Activated CD4-positive, alpha-beta T cell treated with anti-CD3 and anti-CD28 coated beads, Interleukin-2, amount 50 U/mL, for 24 hours (primary cell): Measurements from ENCODE around the gene BATF3.

Experiments
- DNase-seq, 2 donors: peaks; one replicate each; pipeline ENCODE4 v3.0.0-alpha.2; 2020; ENCODE audit warnings: low read depth in 1 of 2, low spot score in 1 of 2

The BATF3 gene

DNA sequence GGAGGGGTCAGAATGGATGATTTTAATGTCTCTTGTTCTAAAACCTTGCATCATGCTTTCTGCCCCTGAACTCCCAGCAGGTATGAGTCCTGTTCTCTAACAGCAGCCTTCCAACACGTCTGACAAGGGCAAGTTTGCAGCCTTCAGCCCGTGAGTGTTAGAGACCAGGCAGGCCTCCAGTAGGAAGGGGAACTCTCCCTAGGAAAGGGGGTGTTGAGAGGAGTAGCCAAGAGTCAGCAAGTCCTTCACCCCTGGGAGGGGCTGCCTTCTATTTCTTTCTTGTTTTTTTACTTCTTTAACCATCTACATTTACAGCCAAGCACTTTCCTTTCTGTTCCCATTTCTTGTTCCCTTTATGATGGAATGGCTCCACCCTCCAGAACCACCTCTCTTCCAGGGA, 14.2 kb downstream of the BATF3 start:
- DNase-seq: no peak

DNA sequence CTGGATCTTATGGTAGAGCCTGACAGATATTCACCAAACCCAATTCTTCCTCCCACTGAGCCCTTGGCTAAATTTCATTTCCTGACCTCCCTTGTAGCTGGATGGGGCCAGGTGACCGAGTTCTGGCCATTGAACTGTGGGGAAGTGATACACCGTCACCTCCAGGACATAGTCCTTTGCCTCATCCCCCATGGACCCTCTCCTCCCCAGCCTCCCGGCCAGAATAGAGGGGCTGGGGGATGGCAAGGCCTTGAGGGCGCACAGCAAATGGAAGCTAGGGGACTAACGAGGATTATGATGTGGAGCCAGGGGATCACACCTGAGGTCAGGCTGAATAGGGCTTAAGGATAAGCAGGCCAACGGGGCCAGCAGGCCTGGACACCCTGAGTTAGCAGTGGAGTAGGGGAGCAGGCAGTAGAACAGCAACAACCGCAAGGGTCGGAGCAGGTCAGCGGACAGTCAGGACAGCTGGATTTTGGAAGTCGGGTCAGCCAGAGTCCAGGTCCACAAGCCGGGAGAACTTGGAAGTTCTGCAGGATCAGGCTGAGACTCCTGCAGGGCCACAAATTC, 15.0 kb downstream of the BATF3 start:
- DNase-seq: no peak

DNA sequence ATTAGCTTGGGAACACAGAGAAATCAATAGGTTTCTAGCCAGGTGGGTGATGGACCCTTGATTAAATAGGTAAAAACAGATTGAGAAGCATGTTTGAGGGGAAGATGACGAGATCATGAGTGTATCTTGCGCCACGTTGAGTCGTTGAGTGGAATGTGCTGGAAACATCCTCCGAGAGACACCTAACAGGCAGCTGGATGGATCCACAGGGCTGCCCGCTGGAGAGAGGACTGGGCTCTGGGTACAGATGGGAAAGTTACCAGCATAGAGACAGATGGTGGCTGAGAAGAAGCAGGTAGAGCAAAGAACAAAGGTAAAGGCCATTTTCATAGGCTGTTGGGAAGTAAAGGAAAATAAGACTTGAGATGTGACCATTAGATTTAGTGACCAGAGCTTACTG, 15.6 kb downstream of the BATF3 start:
- no peak for DNase-seq

DNA sequence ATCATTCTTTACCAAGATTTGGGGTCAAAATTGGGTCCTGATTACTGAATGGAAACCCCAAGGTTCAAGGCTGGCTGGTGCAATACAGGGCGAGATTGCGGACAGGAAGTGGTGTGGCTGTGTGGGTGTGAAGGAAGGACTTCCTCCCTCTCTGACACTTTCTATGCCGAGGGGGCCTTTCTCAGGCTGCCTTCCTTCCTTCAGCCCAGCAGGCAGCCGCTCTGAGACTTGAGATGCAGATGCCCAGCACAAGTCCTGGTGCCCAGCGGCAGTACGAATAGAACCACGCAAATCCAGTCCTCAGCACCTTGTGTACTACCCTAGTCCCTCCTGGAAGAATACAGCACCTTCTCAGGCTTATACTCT, 16.3 kb downstream of the BATF3 start:
- DNase-seq: no peak

DNA sequence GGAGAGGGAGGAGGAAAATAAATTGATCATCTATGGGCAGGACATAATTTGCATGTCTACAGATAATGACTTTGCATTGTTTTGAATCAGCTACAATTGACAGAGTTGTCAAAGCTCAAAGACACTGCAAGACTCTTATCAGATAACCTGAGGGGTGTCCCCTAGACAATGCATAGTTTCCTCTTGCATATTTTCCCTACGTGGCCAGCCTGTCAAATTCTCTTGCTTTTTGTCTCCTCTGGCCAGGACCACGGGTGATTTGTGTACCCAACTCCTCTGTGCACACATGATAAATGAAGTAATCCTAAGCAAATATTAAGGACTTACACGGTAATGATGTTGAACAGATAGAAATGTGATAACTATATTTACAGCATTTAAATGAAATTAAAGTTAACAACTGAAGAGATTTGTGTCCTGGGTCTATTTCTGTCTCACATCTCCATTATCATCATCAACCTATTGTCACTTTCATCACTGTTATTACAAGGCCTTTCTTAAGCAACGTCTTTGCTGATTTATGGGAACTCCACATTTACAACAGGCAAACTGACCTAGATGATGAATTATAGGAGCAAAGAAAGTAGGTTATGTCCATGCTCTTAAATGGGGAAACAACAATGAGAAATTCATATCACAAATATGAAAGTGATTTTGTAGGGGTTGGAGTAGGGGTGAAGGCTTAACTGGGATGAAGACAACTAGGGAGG, 18.8 kb downstream of the BATF3 start:
- DNase-seq: no peak

DNA sequence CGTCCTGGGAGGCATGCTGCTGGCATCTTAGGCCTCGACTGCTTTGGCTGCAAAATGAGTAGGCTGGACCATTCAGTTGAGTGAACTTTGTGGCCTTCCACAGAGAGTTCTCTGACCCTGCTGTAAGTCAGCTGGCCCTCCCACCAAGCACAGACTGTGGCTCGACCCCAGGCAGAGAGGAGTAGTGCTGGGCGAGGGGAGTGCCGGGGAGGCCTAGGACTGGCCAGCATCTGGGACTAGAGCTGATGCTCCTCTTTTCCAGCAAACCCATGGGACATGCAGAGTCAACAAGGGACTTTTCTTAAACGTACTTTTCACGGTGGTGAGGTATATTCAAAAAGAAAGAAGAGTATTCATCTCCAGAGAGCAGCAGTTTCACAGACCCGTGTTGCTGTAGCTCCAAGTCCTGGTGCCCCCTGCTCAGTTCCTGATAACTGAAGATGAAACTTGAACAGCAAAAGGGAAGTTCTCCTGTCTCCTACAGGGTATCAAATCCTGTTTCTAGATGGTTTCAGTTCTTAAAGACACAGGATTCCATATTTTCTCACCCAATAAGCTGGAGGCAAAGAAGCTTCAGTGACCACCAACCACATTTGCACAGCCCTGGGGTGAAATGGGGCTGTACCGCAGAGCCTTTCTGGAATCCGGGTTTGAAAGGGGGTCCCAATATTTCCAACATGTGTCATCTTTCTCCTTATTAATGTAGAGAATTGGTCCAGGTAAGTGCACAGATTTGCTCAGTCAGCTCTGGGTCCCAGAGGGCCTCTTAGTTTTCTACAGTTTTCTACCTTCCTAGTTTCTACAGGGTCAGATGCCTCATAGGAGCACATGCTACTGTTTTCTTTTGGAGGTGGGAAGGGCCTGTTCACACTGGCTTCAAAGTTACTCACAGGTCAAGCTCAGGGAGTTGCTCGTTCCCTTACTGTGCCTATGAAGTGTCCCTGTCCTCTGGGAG, 20.9 kb downstream of the BATF3 start:
- no peak for DNase-seq

DNA sequence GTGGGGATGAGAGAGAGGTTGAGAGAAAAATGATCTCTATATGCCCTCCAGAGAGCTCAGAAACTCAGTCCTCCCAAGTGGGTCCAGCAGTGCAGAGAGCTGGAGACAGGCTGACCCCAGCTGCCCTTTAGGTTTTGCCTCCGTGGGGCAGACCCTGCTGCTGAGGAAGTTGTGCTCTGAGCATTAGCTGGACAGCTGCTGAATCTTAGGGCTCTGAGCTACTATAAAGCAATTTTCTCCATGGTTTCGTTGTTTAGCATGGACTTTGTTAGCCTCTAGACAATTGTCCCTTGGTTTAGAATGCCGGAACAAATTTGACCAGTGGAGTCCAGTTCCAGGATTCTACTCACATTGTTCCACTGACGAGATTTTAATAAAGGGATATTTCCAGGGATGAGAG, 22.1 kb downstream of the BATF3 start:
- DNase-seq: no peak

DNA sequence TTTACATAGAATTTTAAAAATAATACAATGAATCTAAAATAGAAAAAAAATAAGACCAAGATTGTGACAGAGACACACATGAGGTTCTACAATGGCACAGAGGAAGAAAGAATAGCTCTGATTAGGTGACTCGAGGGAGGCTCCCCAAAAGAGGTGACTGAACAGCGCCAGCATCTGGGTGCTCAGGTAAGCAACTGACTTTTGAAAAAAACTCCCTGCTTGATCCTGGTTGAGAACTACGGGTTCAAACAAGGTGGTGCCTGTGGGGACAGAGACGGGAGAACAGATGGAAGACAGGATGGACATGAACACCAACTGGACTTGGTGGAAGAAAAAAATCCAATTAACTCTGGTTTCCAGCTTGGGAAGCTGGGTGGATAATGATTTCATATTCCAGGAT, 22.5 kb downstream of the BATF3 start:
- no peak for DNase-seq

DNA sequence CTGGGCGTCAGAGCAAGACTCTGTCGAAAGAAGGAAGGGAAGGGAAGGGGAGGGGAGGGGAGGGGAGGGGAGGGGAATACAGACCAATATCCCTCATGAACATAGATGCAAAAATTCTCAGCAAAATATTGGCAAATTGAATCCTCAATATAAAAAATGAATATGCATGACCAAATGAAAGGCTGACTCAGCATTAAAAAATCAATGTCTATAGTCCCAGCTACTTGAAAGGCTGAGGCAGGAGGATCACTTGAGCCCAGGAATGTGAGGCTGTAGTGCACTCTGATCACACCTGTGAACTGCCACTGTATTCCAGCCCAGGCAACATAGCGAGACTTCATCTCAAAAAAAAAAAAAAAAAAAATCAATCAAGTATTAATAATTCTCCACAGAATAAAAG, 24.0 kb downstream of the BATF3 start:
- DNase-seq: no peak

DNA sequence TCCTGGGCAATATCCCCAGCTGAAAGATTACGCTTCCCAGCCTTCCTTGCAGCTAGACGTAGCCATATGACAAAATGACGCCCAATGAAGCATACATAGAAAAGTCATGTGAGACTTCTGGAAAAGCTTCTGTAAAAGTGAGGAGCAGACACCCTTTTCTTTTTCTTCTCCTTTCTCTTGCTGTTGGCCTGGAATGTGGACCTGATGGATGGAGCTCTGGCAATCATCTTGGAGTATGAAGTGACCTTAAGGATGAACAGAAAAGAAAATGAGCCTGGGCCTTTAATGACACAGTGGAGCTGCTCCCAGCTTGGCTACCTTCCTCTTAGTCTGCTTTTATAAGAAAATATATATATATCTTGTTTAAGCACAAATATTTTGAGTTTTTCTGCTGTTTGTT, 24.8 kb downstream of the BATF3 start:
- no peak for DNase-seq

DNA sequence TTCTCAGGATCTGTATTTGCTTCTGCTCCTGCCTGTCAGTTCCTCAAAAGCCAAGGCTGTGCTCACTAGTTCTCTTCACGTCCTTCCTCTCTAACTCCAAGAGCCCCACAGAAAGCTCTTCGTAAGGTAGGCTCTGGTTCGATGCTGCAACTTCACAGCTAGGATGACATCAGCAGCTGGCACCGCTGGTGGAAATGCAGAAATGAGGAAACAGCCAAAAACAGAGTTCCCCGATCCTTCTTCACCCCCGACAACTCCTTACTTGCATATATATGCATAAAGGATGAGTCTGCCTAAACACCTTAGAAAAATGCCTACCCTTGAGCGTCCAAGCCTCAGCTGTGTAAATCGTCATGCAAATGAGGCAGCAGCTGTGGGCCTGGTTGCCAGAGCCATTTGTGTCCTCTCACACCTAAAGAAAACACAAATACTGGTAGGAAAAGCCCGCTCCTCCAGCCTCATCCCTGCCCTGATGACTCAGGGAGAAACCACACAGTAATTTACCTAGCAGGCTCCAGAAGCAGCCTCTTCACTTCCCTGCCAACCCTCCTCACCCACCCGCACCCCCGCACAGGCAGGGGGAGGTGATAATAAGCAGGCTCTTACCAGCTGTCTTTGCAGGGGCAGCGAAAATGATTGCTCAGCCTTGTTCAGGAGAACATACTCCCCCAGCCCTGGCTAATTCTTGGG, 28.2 kb downstream of the BATF3 start:
- DNase-seq: no peak

DNA sequence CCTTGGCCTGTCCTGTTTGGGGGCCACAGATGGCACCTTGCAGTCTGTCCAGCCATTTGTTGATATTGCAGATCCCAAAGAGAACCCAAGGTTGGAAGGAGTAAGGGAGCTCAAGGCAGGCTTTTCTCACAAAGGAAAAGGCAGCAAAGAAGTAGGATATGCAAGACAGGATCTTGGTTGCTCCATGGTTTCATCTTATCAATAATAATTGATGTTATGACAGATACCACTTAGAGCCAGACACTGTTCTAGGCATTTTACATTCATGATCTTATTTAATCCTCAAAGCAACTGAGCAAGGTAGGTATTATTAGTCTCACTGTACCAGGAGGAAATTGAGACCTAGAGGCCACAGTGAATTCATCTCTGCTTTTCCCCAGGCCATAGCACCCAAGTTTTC, 28.8 kb downstream of the BATF3 start:
- DNase-seq: no peak

DNA sequence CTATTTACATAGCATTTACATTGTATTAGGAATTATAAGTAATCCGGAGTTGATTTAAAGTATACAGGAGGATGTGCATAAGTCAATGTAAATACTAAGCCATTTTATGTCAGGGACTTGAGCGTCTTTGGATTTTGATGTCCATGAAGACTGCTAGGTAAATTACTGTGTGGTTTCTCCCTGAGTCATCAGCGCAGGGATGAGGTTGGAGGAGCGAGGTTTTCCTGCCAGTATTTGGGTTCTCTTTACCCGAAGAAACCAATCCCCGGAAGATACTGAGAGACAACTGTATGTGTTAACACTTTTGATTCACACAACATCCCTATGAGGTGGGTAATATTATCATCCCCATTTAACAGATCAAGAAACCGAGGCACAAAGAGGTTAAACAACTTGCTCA, 29.3 kb downstream of the BATF3 start:
- no peak for DNase-seq

DNA sequence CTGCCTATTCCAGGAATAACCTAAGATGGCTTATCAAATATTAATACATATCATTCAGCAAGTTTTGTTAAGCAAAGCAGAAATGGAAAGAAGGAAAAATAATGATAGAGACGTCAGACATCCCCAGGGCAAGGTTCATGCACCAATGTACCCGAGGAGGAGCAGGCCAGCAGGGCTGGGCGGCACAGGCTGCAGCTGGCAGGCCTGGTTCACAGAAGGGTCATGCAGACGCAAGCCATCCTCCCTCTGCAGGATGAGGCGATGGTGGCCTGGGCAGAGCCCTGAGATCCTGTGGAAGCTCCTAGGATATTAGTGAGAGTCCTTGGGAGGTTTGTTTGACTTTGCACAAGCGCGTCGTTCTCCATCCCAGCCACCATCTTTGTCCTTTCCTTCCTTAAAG, 30.0 kb downstream of the BATF3 start:
- no peak for DNase-seq

DNA sequence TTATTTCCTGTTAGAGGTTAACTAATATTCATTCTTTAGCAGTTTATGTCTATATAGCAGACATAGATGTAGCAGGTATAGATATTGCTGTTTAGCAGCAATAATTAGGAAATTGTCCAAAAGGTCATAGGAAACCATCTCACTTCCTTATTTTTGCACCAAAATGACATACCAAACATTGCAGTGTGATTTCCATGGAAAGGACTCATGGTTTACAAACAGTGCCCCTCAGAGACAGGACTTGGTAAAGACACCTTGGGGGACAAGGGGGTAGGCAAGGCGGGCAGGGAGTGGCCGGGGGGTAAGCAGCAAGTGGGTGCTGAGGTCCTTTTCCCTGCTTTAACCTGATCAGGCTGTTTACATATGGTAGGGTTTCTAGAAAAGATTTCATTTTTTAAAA, 30.5 kb downstream of the BATF3 start:
- no peak for DNase-seq

DNA sequence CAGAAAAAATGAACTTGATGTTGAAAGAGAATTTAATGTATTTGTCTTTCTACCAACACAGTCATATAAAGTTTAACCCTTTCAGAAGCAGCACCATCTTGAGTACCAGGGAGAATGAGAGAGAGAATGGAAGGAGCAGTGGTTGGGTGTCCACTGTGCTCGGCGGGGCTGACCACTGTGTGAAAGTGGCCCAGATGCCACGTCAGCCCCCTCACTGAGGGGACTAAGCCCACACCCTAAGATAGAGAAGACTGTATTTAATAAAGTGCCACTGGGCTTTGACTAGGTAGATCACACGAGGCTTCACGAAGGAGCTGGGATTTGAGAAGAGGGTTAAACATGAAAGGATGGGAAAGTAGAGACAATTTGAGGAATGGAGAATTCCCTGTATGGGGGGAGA, 31.2 kb downstream of the BATF3 start:
- DNase-seq: no peak

DNA sequence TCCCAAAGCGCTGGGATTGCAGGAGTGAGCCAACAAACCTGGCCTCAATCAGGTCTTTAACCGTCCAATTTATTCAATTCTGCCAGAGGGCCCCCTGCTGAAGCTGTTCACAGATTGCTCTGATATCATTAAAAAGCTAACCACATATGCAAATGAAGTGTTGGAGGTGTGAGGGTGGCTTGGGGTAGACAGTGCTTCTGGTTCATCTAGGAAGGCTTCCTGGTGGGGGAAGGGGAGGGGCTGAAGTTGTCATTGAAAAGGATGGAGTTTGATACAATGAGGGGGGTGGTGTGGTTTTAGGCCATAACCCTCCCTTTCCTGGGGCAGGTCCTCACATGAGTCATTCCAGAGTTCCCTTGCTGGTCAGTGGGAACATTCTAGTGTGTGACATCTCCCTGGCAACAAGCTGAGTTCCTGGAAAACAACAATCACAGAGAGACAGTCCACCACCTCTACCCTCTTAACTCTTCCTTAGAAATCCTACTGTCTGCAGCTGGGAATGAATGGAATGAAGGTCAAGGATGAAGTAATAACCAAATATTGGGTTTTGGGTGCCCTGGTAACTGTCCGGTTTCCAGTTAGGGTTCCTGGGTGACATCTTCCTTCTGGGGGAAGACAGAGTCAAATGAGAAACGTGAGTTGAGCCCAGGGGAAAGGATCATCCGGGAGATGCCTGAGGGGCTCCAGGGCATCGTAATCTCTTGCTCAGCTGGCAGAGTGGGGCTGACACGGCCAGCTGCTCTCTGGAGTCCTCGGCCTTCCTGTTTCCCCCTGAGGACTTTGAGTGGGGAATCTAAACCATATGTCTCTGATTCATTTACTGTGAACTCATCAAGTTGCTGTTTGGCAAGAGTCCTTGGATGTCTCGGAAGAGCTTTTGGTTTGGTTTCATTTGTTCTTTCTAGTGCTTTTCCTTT, 32.2 kb downstream of the BATF3 start:
- no peak for DNase-seq

DNA sequence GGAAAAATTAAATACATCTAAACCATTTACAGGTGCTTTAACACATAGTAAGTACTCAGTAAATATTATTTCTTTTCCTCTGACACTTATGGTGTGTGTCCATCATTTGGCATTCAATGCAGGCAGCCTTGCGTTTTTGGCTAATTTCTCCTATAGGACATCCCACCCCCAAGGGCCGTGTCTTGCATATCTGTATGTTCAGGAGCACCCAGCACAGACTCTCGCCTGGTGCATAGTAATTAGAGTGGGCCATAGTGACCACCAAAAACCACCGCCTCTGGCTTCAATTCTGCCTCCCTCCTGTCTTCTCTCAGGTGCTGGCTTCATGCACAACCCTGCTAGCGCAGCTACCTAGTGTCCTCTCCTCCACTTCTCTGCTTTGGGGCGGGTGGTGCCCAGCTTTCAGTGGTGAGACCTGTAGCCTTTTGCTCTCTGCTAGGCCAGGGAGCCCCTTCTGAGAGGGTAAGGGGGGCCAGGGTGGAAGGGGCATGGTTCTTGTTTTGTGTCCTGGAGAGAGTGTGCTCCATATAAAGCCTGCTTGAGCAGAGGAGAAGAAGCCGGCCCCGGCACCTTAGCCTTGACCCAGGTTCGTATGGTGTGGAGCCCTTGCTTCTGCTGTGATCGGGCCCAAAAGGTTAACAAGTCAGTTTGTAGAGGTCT, 33.4 kb downstream of the BATF3 start:
- no peak for DNase-seq

DNA sequence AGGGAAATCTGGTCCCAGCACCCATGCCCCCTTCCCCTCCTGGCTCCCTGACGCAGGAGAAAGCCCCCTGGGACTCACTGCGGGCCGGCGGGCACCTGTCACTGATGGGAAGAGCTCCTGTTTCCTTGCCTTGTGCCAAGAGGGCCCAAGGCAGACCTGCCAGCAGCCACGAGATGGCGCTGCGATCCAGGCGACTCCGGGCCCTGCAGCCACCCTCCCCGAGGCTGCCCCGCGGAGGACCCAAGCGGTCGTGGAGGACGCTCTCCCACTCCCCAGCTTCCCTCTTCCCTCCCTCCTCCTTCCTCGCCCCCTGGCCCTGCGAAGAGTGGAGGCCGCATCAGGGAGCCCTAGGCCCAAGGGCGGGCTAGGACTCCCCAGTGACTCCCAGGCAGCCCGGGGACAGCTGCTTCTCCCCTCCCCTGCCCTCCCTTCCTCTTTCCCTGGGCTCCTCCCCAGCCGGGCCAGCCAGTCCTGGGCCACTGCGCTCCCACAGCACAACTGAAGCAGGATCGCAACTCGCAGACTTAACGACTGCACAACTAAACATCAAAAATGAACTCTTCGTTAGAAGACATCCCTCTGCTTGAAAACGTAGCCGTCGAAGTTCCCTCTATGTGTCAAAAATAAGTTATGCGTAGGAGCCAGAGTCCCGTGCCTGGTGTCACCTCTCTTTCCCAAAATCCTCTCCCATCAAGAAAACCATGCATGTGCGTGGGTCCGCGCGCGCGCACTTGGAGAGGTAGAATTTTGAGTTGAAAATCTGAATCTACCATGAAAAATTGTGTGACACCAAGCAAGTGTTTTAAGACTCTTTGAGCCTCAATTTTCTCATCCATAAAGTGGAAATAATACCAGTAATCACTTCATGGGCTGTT, 34.2 kb downstream of the BATF3 start:
- DNase-seq: peak; percentile 69 to 73
